ENCODE data around the gene C5orf58. TPM values are rescaled to one million over a fixed set of nuclear protein-coding genes. Genes with fewer than 3 reads are reported as not detected.

C5orf58 gene
- total RNA-seq, 4 donors from 2014 or later = not detected

GRCh38 chr5:170263906-170264305, 31.1 kb downstream of the C5orf58 start:
- intact Hi-C loops (cut with DNase I; ENCODE audit: low total_unique reads) = loop anchor here (10.0 kb wide), 1 partner anchor 161 kb away; no protein-coding TSS in a partner anchor
- H3K4me1 ChIP-seq = no peaks in the 10 kb centered on the region
- H3K4me3 ChIP-seq = no peak overlapping the region
- H3K36me3 ChIP-seq = no peaks in the 10 kb centered on the region
- H3K9me3 ChIP-seq = no peaks in the 10 kb centered on the region
- TF ChIP-seq POLR2A (IDR thresholded peaks at IDR 0.05) (no peak), CTCF (IDR thresholded peaks at IDR 0.05) (no peak)
- H3K27ac ChIP-seq = peak overlapping the region in 1 of 2 donors; percentile 34
- no peak for DNase-seq
- H3K27me3 ChIP-seq = no peaks in the 10 kb centered on the region

GRCh38 chr5:170265522-170265921, 32.7 kb downstream of the C5orf58 start:
- H3K4me1 ChIP-seq = no peaks in the 10 kb centered on the region
- DNase-seq = peak; percentile 66
- no peaks in the 10 kb centered on the region for H3K36me3 ChIP-seq
- no peak overlapping the region for H3K4me3 ChIP-seq
- H3K9me3 ChIP-seq = no peaks in the 10 kb centered on the region
- intact Hi-C loops (cut with DNase I; ENCODE audit: low total_unique reads) = loop anchor here (10.0 kb wide), 1 partner anchor 159 kb away; no protein-coding TSS in a partner anchor
- H3K27me3 ChIP-seq = no peaks in the 10 kb centered on the region
- TF ChIP-seq CTCF (IDR thresholded peaks at IDR 0.05) = no peak
- no peak for TF ChIP-seq POLR2A (IDR thresholded peaks at IDR 0.05)
- peak overlapping the region; percentile 67 to 72 for H3K27ac ChIP-seq

GRCh38 chr5:170266570-170267381, 34.0 kb downstream of the C5orf58 start:
- intact Hi-C loops (cut with DNase I; ENCODE audit: low total_unique reads) = loop anchor here (10.0 kb wide), 1 partner anchor 158 kb away; no protein-coding TSS in a partner anchor
- H3K4me3 ChIP-seq = no peak overlapping the region
- no peaks in the 10 kb centered on the region for H3K9me3 ChIP-seq
- H3K36me3 ChIP-seq = no peaks in the 10 kb centered on the region
- no peak for DNase-seq
- H3K27ac ChIP-seq = peak overlapping the region; percentile 67 to 72
- TF ChIP-seq POLR2A (IDR thresholded peaks at IDR 0.05) = no peak
- TF ChIP-seq CTCF (IDR thresholded peaks at IDR 0.05) = no peak
- H3K27me3 ChIP-seq = no peaks in the 10 kb centered on the region
- no peaks in the 10 kb centered on the region for H3K4me1 ChIP-seq

- H3K4me3 ChIP-seq = no peak overlapping the region
- no peaks in the 10 kb centered on the region for H3K9me3 ChIP-seq
- peak overlapping the region; percentile 67 to 72 for H3K27ac ChIP-seq
- intact Hi-C loops (cut with DNase I; ENCODE audit: low total_unique reads) = loop anchor here (10.0 kb wide), 1 partner anchor 157 kb away; no protein-coding TSS in a partner anchor
- H3K4me1 ChIP-seq = no peaks in the 10 kb centered on the region
- H3K36me3 ChIP-seq = no peaks in the 10 kb centered on the region
- no peaks in the 10 kb centered on the region for H3K27me3 ChIP-seq
- DNase-seq = peak; percentile 82 to 85
- peak; percentile 73 to 83 (median 81) for TF ChIP-seq CTCF (IDR thresholded peaks at IDR 0.05)
- no peak for TF ChIP-seq POLR2A (IDR thresholded peaks at IDR 0.05)
Observed at GRCh38 chr5:170267431-170268152, 34.8 kb downstream of the C5orf58 start.

Data from uterus (tissue), 4 donors.